GM10266 (cell line): ENCODE measurements around the gene PRR33.

ENCODE experiments used
- DNase-seq: peaks from one replicate; pipeline ENCODE4 v3.0.0; 2012; ENCODE audit errors: extremely low spot score
- TF ChIP-seq, protein P1 (sequence below): IDR thresholded peaks from 2 replicates; pipeline ENCODE4 v1.5.1; 2012; ENCODE audit warnings: mild to moderate bottlenecking, low read depth; ENCODE audit not compliant: control insufficient read depth, insufficient read depth; ENCODE audit errors: missing control alignments

PRR33 gene

DNA sequence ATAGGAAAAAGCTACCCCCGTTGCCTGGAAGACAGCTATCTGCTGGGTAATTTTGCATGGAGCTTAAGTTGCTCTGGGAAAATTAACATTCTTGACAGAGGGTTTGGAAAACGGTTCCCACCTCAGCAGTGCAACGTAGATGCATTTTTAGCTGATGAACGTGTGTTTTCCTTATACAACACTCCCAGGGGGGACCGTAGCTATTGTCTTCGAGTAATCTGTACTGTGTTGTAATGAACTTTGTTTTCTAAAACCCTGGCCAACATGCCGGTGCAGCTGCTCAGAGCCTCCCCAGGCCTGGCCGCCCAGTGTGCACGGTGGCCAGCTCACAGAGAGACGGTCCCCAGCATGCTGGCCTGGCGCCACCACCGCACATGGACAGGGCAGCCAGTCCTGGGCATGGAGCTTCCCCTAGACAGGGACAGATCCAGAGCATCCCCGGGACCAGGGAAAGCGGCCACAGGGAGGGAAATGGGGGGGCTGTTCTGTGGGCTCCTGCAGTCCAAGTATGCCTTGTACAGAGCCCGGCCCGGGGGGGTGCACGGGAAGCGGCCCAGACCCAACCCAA, 30.0 kb upstream of the PRR33 start:
- no peak for DNase-seq
- TF ChIP-seq, protein P1, sequence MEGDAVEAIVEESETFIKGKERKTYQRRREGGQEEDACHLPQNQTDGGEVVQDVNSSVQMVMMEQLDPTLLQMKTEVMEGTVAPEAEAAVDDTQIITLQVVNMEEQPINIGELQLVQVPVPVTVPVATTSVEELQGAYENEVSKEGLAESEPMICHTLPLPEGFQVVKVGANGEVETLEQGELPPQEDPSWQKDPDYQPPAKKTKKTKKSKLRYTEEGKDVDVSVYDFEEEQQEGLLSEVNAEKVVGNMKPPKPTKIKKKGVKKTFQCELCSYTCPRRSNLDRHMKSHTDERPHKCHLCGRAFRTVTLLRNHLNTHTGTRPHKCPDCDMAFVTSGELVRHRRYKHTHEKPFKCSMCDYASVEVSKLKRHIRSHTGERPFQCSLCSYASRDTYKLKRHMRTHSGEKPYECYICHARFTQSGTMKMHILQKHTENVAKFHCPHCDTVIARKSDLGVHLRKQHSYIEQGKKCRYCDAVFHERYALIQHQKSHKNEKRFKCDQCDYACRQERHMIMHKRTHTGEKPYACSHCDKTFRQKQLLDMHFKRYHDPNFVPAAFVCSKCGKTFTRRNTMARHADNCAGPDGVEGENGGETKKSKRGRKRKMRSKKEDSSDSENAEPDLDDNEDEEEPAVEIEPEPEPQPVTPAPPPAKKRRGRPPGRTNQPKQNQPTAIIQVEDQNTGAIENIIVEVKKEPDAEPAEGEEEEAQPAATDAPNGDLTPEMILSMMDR: no peak

DNA sequence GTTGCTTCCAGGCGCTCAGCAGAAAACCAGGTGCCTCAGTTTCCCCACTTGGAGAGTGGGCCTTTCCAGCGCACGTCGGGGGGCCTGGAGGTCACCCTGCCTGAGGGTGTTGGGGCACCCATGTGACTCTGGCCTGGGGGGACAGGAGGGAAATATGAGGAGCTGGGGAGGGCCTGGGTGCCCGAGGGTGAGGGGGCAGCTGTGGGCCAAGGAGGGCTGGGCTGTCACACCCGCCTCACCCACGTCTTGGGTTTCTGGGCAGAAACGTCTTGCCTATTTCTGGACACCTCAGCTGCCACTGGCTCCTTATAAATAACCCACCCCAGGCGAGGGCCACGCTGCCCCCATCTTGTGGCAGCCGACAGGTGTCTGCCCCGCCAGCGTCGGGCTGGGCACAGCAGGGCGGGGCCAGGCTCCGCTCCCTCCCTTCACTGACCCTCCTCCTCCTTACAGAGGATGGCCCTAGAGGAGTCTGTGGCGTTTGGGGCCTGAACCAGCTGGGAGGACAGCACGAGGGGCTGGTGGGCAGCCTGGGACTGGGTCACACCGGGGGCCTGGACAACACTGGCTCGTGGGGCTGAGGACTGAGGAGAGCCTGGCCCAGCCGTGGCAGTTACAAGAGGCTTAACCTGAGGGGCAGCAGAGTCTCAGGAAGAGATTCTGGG, 29.3 kb upstream of the PRR33 start:
- peak; percentile 40 for DNase-seq
- TF ChIP-seq, protein P1: no peak

DNA sequence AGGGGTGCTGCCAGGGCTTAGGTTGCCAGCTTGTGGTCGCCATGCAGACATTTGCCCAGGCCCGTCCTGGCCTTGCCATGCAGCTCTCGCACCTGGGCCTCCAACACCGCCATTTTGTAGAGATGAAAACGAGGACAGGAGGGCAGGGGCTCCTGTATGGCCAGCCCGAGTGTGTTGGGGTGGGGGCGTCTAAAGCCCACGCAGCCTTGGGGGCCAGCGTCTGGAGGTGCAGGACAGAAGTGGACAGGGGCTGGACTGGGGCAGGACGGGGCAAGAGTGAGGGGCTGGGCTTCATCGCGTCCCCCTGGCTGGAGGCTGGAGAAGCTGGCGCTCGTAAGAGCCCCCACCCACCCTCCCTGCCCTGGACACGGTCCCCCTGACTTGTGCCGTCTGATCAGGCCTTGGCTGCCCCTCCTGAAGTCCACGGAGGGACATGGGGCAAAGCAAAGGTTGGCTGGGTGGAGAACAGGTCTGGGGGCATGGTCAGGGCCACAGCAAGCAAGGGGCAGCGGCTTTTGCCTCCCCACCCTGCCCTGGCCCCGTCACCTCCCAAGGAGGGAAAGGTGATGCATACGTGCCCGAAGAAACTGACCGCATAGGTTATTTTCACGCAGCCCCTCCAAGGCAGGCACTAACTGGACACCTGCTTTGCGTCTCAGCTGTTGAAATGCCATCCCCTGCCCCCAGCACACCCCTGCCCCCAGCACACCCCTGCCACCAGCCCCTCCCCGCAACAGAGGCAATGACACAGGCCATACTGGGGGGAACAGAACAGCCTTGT, 28.6 kb upstream of the PRR33 start:
- TF ChIP-seq, protein P1: no peak
- DNase-seq: peak; percentile 20

GRCh38 chr11:1919391-1920127, 27.9 kb upstream of the PRR33 start, which contains the start of gene TNNT3:
TSS of gene TNNT3 (plus strand) at chr11:1919703. CDS start at chr11:1922875, 3,172 bp downstream.
- peak; percentile 40 for DNase-seq
- TF ChIP-seq, protein P1: no peak

DNA sequence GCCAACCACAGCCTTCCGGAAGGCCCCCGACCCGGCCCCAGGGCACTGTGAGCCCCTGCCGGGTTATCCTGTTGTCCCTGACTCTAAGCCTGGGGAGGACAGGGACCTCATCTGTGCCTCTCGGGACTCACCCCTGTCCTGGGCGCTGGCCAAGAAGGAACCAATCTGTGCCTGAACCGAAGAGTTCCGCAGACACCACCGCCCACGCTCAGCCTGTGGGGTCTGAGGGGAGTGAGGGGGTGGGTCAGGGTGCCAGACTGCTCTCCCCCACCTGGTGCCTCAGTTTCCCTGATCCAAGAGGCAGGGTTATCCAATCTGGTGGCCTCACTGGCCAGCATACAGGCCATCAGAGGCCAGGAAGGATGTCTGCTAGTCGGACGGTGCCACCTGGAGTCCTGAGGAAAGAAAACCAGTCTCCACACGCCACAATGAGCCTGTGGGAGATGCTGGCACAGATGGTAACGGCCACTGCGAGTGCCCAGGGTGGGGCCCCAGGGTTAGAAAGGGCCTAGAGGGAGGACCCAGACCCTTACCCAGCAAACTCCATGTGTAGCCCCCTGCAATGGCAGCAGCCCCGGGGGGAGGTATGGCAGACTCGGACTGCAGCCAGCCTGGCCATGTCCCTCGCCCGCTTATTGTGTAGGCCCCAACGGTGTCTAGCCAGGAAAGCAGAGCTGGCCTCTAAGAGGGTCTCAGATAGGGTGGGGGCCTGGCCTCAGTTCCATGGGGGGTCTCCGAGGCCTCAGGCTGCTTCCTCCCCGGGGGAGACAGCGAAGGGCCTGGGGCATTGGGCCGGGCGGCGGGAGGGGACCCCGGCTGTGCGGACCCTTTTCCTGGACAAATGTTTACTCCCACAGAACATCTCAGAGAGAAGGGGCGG, 27.0 kb upstream of the PRR33 start:
- DNase-seq: peak; percentile 46
- TF ChIP-seq, protein P1: peak; percentile 26
